Activated naive CD4-positive, alpha-beta T cell treated with anti-CD3 and anti-CD28 coated beads, Interleukin-2, amount 50 U/mL, for 16 hours (primary cell): Measurements from ENCODE around the gene NYAP1.
"Not testable (repeated sequence)": the region's sequence is repeated elsewhere in the genome, so short reads cannot be mapped to it uniquely, and the experiment has no call there.

Experiments used
- DNase-seq: peaks from one replicate; pipeline ENCODE4 v3.0.0-alpha.2; 2020

The NYAP1 gene

DNA sequence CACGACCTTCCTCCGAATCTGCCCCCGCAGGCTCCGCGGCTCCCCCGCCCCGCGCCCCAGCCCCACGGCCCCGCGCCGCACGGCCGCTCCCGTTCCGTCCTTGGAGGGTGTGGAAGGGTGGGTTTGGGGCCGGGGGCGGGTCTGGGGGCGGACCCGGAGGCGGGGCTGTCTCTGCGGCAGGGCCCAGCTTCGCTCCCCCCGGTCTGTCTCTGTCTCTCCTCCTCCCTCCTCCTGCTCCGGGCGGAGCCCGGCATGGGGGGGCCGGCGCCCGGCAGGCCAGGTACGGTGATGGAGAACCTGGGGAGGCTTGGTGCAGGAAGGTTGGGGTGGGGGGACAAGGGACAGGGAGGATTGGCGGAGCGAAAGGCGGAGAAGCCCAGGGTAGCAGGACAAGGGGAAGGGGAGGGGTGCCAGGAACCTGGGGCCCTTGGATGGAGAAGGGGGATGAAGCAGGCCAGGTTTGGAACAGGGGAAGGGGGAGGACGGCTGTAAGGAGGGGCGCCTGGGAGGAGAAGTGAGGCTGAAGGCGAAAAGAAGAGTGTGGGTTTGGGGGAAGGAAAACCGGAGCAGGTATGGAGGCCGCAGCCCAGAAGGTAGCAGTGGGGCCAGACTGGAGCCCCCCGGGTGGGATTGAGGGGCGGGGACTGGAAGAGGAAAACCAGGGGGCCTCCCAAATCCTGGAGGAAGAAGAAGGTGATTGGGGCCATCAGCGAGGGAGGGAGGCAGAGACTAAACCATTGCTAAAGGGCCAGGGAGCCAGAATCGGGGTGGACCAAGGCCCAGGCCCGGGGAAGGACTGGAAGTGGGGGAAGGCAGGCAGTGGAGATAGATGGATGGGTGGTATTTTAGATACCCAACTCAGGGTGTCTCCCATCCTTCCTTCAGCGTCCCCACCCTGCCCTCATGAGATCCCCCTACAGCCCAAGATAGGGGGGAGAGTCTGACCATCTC, at the start of gene NYAP1:
NYAP1 (plus strand) TSS at position 206 of the 951 bp plus-strand sequence. CDS start 1,385 bp downstream, outside the sequence.
- DNase-seq = peak; percentile 49

DNA sequence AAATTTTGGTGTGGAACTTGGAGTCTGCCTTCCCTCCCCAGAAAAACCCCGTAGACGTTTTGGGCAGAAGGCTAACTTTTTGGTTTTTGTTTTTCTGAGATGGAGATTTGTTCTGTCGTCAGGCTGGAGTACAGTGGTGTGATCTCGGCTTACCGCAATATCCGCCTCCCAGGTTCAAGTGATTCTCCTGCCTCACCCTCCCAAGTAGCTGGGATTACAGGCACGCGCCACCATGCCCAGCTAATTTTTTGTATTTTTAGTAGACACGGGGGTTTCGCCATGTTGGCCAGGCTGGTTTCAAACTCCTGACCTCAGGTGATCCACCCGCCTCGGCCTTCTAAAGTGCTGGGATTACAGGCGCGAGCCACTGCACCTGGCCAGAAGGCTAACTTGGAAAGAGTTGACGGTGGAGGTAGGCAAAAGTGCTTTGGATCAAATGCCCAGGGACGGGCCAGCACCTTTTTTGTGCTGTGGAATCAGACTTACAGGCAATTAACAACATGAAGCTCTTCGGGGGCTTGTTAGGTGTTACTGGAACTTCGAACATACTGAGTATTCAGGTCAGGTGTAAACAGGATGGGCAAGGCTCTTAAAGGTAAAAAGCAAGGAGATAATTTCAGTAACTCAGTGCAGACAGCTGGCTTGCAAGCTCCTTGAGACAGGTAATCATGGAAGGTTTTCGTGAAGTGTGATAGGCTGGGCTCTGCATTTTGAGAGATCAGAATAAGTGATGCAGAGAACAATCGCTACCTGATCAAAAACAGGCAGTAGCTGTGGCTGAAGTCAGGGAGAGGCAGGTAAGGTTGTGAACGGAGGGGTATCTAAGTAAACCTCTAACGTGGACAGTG, 49.2 kb upstream of the NYAP1 start:
- DNase-seq = no peak

DNA sequence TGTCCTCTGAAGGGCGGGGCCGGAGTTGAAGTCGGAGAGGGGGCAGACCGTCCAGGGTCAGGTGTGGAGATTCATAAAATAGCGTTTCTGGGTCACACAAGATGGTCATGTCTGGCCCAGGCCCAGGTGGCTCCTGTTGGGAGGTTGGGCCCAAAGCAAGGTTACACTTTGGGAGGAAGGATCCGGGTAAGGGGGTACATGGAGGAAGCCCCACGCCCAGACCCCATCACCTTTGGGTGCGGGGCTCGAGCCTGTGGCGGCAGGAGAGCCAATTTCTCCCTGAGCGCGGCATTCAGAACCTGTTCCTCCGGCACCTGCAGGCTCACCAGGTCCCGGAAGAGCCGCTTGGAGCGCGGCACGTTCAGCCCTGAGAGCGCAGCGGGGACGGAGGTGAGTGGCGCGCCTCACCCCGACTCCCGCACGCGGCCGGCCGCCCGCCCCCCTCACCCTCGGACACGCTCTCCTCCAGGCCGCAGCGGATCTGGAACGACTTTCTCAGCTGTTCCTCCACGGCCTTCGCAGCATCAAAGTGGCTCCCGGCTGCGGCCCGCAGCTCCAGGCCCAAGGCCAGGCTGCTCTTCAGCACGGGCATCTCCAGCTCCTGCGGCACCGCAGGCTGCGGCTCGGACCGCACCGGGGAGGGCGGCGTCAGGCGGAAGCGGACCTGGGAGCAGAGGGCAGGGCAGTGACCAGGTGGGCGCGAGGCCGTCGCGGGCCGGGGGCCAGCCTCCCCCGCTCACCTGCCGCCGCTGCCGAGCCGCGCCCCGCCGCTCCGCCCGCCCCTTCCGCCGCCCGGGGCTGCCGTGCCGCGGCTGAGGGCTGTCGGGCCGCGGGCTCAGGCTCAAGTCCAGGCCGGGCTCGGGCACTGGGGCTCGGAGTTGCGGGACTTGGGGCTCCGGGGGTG, 48.1 kb upstream of the NYAP1 start:
- DNase-seq = peak; percentile 58

DNA sequence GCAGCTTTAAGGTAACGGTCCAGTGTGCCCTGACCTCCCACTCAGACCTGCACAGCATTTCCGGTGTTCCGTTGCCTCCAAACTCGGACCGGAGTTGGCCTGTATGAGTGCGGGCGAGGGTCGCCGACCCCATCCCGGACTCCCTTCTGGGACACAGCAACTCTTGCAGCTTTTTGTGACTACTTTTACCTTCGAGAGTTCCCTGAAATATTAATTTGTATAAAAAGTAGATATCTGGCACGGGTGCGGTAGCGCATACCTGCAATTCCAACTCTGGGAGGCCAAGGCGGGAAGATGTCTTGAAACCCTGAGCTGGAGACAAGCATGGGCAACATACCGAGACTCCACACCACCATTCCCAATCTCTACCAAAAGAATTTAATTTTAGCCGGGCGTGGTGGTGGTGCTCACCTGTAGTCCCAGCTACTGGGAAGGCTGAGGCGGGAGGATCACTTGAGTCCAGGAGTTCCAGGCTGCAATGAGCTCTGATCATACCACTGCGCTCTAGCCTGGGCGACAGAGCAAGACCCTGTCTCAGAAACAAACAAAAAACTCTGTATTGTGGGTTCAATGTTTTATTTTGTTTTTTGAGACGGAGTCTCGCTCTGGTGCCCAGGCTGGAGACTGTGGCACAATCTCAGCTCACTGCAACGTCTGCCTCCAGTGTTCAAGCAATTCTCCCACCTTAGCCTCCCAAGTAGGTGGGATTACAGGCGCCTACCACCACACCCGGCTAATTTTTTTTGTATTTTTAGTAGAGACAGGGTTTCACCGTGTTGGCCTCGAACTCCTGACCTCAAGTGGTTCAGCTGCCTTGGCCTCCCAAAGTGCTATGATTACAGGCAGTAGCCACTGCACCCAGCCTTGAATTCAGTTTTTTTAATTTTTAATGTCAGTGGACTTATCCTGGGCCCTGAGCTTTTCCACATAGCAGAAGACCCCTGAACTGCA, 46.3 kb upstream of the NYAP1 start:
- no peak for DNase-seq

DNA sequence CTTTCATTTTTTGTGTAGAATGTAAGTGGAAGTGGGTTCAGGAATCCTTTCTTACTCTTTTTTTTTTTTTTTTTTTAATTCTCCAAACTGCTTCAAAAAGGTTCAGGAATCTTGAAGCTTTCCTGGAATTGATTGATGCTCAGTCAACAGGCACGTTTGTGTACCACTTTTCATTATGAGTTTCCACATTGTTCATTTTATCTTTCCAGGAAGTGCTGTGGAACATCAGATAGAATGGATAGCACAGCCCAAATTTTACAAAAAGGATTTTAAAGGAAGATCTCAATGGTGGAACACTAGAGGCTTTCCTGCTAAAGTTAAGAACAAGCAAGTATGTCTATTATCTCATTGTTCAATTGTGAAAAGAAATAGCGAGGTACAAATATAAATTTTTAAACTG, 45.6 kb upstream of the NYAP1 start:
- DNase-seq = no peak

DNA sequence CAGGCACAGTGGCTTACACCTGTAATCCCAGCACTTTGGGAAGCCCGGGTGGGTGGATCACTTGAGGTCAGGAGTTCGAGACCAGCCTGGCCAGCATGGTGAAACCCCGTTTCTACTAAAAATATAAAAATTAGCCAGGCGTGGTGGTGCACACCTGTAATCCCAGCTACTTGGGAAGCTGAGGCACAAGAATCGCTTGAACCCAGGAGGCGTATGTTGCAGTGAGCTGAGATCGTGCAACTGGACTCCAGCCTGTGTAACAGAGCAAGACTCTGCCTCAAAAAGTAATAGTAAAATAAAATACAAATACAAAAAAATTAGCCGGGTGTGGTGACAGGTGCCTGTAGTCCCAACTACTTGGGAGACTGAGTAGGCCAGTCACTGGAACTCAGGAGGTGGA, 45.0 kb upstream of the NYAP1 start:
- DNase-seq = not testable (repeated sequence)

DNA sequence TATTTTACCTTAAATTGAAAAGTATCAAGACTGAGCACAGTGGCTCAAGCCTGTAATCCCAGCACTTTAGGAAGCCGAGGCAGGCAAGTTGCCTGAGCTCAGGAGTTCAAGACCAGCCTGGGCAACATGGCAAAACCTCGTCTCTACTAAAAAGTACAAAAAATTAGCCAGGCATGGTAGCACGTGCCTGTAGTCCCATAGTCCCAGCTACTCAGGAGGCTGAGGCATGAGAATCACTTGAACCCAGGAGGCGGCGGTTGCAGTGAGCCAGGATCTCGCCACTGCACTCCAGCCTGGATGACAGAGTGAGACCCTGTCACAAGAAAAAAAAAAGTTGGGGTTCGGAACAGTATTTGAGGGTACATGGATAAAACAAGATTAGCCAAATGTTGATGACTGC, 44.5 kb upstream of the NYAP1 start:
- DNase-seq = not testable (repeated sequence)

DNA sequence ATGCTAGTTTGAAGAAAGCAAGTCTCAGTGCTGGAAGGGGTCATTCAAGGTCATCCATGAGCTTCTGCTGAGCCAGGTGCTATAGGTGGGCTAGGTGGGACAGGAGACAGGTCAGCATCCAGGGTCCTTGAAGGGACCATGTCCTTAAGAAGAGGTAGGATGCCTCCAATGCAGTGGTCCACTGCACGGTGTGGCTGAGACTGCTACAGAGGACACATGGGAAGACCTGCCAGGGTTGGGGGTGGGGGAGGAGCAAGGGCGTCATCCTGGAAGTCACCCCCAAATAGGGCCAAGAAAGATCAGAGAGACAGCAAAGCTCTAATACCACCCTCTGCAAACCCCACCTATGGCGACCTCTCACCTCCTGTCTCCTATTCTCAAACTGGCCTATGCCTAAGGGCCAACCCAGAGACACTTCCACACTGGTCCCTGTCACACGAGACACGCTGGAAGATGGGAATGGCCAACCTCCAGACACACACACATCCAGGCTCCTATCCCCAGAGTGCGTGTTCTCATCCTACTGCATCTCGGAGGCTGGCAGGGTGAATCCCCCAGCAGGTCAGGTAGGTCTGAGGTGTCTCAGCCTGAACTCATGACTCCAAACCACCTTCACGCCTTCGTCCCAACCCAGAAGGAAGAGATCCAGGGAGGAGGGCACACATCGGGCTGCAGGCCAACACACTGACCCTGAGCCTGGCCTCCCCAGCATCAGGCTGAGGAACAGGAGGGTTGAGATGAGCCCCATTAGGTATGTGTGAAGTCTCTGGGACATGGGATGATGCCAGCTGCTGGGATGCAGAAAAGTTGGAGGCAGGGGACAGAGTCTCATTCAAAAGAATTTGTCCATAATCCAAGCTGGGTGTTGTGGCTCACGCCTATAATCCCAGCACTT, 41.8 kb upstream of the NYAP1 start:
- no peak for DNase-seq

DNA sequence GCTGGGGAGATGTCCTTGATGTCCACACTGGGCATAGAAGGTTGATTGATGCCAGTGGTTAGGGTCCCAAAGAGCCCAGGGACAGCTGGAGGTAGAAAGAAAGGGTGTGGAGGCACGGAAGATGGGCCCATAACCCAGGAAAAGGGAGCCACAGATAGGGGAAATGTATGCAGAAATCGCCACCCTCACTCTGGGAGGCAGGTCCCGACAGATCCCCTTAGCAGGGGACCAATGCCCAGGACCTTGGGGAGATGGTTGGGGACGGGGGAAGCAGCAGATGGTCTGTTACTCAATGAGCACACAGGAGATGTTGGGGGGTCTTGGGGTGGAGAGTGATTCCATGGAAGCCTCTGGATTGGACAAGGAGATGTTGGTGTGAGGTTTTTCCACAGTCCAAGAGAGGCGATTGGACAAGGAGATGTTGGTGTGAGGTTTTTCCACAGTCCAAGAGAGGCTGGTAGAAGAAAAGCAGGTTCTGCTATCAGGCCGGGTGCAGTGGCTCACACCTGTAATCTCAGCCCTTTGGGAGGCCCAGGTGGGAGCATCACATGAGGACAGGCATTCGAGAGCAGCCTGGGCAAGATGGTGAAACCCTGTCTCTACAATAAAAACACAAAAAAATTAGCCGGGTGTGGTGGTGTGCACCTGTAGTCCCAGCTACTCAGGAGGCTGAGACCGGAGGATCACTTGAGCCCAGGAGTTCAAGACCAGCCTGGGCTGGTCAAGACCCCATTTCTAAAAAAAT, 40.5 kb upstream of the NYAP1 start:
- no peak for DNase-seq

DNA sequence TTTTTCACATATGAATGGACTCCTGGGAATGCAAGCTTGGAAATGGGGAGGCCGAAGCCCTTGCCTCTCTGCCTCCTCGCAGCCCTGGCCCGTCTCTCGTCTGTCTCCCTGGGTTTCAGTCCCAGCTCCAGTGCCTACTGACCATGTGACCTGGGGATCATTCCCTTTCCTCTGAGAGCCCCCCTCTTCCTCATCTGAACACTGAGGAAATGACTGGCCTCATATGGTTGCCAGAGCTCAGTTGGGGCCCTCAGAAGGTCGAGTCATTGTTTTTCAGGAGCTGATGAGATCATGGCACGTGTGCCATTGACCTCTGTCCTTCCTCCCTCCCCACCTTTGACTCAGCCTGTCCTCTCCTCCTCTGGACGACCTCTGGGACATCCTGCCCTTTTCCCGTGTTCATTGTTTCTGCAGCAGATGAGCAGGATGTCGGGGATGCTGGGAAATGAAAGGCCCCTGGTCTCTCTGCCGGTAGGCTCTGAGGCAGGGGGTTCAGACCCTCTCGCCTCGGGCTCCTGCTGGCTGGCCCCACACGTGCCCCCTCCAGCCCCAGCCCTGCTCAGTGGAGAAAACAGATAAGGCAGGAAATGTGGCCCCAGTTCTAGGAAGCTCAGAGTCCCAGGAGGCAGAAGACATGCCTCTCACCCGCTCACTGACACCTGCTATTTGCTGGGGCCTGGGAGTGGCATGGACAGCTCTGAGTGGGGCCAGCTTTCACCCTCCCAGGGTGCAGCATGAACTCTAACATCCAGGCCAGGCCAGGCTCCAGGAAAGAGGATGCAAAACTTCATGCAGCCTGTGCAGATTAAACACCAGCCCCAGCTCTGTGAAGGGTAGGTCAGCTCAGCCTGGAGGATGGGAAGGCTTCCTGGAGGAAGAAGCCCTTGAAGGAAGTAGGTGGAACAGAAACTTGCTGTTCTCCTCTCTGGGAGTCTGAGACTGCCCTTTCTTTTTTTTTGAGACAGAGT, 39.1 kb upstream of the NYAP1 start:
- no peak for DNase-seq

DNA sequence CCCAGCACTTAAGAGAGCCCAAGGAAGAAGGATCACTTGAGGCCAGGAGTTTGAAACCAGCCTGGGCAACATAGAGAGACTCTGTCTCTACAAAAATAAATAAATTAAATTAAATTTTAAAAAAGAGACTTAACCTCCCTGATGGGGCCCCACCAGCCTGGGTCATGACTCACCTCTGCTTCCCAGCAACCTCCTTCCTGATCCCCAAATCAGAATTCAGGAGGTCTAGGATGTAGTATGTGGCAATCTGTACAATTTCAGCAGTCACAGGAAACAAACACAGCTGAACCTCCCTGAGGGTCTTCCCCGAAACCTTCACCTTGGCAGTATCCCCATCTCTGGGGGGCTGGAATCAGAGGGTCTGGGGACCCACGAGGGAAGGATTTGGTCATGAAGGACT, 37.7 kb upstream of the NYAP1 start:
- no peak for DNase-seq

DNA sequence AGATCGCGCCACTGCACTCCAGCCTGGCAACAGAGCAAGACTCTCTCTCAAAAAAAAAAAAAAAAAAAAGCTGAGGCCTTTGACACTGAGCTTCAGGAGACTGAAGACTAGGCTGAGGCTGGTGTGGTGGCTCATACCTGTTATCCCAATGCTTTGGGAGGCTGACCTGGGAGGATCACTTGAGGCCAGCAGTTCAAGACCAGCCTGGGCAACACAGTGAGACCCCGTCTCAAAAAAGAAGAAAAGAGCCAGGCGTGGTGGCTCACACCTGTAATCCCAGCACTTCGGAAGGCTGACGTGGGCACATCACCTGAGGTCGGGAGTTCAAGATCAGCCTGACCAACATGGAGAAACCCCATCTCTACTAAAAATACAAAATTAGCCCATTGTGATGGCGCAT, 36.4 kb upstream of the NYAP1 start:
- DNase-seq = not testable (repeated sequence)

DNA sequence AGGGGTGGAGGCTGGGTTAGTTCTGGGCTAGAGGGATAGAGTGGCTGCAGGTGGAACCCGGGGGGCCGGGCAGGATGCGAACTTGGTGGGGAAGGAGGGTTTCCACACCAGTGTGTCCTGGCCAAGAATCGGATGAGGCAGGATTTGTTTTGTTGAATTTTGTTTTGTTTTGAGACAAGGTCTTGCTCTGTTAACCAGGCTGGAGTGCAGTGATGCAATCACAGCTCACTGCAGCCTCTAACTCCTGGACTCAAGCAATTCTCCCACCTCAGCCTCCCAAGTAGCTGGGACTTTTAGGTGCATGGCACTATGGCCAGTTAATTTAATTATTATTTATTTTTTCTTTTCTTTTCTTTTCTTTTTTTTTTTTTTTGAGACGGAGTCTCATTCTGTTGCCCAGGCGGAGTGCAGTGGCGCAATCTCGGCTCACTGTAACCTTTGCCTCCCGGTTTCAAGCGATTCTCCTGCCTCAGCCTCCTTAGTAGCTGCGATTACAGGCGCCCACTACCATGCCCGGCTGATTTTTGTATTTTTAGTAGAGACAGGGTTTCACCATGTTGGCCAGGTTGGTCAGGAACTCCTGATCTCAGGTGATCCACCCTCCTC, 34.4 kb upstream of the NYAP1 start:
- DNase-seq = no peak

DNA sequence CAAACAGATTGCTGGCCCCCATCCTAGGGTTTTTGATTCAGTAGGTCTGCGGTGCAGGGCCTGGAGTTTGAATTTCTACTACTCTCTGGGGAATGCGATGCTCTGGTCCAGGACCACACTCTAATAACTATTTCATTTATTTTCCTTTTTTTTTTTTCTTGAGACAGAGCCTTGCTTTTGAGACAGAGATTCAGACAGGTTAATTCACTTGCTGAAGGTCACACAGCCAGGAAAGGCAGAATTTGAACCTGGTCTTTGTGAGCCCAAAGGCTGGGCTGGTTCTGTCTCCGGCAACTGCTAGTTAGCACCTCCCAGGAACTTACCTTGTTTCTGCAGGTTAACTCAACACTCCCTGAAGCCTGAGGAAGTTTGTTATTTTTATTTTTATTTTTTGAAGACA, 31.2 kb upstream of the NYAP1 start:
- DNase-seq = no peak

DNA sequence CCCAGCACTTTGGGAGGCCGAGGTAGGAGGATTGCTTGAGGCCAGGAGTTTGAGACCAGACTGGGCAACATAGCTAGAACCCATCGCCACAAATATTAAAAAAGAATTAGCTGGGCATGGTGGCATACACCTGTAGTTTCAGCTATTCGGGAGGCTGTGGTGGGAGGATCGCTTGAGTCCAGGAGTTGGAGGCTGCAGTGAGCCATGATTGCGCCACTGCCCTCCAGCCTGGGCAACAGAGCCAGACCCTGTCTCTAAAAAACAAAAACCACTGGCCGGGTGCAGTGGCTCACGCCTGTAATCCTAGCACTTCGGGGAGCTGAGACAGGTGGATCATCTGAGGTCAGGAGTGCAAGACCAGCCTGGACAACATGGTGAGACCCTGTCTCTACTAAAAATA, 29.9 kb upstream of the NYAP1 start:
- DNase-seq = not testable (repeated sequence)

DNA sequence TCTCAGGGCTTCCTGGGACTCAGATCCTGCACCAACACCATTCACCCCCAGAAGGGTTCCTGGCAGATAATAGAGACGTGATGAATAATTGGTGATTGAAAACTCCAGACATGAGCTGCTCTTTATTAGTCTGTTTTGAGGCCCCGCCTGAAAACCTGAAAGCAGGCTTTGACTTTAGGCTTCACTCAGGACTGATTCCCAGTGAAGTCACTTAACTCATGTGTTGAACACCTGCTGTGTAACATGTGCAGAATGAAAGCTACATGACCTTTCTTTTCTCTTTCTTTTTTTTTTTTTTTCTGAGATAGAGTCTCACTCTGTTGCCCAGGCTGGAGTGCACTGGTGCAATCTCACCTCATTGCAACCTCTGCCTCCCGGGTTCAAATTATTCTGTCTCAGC, 28.5 kb upstream of the NYAP1 start:
- DNase-seq = no peak

DNA sequence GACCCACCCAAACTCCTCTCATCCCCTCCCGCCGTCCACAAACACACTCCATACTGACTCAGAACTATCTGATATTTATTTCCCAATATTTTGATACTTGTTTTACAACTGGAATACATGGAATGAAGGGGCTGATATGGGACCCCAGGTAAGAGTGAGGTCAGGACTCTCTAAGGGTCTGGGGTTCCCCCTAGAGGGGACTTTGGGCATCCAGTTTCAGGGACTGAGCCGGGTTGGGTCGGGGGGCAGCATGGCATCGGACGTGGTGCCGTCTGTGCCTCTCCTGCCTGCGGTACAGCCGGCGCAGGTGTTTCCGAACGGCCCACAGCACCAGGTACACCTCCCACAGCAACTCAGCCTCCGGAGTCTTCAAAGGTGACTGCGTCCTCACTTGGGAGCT, 27.2 kb upstream of the NYAP1 start:
- DNase-seq = no peak

DNA sequence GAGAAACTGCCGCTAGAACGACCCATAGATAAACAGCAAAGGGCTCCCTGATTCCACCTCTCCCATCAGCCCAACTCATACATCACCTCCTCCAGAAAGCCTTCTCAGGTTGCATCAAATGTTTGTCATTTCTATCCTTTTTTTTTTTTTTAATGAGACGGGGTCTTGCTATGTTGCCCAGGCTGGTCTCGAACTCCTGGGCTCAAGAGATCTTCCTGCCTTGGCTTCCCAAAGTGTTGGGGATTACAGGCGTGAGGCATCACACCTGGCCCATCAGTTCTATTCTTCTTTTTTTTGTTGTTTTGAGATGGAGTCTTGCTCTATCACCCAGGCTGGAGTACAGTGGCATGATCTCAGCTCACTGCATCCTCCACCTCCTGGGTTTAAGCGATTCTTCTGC, 26.7 kb upstream of the NYAP1 start:
- DNase-seq = no peak
